GM12874 (cell line): ENCODE data around the gene GNG5.

ENCODE experiments used
- TF ChIP-seq, protein P1 (sequence below): IDR thresholded peaks from 2 replicates; pipeline ENCODE4 v1.5.1; 2011; ENCODE audit warnings: low read depth, mild to moderate bottlenecking, control low read depth, low read length, moderate library complexity; ENCODE audit not compliant: insufficient read depth

The GNG5 gene

DNA sequence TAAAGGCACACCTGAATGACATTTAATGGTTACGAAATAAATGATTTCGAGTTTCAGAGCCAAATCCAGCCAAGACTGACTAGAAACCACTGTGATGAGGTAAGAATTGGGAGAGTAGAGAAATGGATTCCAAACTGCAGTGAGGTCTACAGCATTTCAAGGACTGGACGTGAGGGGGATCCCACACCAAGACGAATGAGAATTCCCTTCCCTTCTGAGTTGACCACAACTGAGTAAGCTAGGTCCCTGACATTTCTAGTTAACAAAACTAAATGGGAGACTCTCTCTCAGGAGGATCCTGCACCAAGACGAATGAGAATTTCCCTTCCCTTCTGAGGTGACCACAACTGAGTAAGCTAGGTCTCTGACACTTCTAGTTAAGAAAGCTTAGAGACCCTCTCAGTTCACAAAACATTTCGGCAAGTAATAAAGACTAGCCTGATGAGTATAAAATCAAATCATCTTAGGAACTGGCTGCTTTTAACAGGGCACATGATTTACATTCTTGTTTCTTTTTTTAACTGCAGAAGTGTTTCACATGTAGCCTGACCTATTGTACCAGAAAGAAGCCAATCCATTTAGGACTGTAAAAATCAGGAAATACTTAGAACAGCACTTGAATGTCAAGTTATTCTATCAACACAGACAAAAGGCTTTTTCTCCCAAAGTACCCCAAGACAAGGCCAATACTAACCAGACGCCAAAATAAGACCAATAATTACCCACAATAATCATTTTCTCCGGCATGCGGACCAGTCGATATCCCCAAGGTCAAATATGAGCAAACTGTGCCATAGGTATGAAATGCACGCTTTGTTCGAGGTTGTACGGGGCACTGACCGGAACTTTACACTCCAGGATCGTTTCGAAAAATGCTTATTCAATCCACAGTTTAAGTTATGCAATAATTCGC, 1.5 kb downstream of the GNG5 start:
- TF ChIP-seq, protein P1, sequence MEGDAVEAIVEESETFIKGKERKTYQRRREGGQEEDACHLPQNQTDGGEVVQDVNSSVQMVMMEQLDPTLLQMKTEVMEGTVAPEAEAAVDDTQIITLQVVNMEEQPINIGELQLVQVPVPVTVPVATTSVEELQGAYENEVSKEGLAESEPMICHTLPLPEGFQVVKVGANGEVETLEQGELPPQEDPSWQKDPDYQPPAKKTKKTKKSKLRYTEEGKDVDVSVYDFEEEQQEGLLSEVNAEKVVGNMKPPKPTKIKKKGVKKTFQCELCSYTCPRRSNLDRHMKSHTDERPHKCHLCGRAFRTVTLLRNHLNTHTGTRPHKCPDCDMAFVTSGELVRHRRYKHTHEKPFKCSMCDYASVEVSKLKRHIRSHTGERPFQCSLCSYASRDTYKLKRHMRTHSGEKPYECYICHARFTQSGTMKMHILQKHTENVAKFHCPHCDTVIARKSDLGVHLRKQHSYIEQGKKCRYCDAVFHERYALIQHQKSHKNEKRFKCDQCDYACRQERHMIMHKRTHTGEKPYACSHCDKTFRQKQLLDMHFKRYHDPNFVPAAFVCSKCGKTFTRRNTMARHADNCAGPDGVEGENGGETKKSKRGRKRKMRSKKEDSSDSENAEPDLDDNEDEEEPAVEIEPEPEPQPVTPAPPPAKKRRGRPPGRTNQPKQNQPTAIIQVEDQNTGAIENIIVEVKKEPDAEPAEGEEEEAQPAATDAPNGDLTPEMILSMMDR = no peak

DNA sequence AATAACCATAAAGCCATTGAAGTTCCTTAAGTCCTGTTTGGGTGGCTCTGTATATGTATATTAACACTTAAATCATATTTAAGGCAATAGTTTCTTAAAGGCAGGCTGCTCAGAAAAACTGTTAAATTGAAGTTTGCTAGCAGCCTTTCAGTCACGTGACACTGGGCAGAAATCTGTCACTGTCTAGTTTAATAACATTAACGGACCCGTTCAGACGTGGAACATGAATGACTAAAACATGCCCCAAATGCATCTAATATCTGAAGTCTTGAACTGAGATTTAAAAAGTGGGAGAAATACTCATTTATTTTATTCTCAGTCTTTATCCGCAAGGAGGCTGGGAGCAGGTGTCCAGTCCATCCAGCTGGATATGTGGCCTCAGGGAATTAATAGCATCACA, 3.5 kb downstream of the GNG5 start:
- TF ChIP-seq, protein P1 = no peak

DNA sequence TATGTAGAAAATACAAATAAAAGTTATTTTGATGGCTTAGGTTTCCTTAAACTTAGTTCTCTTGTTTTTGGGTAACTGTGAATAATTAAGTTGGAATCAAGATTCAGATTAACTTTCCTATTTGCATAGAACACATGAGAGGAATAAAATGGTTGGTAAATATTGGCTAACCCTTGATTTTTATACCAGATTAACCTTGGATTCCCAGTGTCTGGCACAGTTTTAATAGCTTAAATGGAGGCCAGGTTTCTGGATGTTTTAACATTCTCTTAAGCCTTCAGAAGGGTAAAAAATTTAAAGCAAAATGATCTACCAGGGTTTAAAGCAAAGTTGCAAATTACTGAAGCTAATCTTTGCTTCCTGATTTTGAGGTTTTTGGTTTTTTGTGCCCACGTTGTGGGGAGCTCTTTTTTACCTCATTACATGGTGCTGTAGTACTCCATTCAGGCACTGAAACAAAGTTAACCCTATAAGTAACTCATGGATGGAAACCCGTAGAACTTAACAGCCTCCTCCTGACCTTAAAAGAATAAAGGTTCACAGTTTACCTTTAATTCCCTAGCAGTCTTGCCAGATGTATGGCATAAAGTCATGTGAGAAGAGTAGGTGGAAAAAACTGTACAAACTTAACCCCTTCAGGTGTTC, 8.6 kb downstream of the GNG5 start:
- TF ChIP-seq, protein P1 = no peak

DNA sequence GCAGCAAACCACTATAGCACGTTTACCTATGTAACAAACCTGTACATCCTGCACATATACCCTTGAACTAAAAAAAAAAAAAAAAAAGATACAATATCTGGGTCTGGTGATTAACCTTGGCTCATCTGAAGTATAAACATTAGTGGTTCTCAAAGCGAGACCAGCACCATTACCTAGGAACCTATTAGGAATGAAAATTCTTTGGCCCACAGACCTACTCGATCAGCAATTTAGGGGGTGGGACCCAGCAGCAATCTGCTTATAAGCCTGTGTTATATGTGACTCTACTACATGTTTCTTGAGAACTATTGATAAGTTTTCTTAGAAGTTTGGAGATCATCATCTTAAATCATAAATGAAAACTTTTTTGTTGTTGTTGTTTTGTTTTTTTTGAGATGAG, 9.9 kb downstream of the GNG5 start:
- TF ChIP-seq, protein P1 = no peak

DNA sequence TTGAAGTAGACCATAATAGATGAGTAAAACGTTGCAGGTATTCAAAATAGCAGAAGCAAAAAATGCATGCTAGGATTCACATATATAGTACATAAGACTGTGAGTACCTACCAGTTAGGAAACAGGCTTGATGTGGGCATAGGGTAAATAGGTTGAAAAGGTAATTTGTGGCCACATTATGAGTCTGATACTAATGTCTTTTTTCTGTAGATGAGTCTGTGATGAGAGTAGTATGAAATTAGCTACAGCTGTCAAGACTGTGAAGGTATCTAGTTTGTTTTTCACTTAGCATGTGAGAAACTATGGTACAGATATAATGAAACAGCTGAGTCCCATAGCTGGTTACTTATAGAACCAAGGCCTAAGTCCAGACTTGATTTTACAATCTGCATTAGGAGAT, 12.6 kb downstream of the GNG5 start:
- TF ChIP-seq, protein P1 = no peak

DNA sequence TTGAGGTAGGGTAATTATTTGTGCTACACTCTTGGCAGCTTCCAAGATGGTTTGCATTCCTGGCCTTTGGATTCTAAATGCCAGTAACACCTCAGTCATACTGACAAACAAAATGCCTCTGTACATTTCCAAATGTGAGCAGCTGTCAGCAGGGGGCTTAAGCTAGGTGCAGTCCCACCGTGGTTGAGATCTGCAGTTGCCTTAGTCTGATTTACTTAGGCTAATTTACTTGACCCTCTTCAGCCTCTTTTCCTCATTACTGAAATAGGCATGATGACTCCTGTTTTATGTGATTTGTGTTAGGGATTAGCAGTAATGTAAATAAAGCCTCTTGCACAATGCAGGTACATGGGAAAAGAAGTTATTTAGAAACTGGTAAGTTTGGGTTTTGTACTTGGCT, 13.7 kb downstream of the GNG5 start:
- TF ChIP-seq, protein P1 = no peak

DNA sequence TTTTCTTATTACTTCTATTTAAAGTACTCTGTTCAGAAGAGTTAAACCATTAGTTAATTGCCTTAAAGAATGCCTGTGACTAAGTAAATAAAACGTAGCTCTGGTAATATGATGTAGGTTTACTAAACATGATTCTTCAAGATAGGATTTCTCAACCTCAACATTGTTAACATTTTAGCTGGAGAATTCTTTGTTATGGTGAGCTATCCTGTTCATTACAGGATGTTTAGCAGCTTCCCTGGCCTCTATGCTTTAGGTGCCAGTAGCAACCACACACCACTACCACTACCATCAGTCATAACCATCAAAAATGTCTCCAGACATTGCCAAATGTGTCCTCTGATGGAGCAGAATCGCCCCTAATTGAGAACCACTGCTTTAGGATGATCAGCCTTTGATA, 16.6 kb downstream of the GNG5 start:
- TF ChIP-seq, protein P1 = no peak
